HG02798 (cell line): ENCODE measurements around the gene FAM13A.

Experiments
- ATAC-seq: cut with Tn5 transposase; IDR thresholded peaks from one replicate; pipeline ENCODE4 v1.9.1; 2021; ENCODE audit warnings: mild to moderate bottlenecking; ENCODE audit not compliant: unreplicated experiment, poor library complexity

FAM13A gene

GRCh38 chr4:88698519-88698918 lies 358.5 kb downstream of the FAM13A start:
- ATAC-seq = no peak

- ATAC-seq = peak; percentile 97
These were observed 359.2 kb downstream of the FAM13A start, which contains the start of gene NAP1L5 for GRCh38 chr4:88697588-88698329. Gene NAP1L5, minus strand, starts transcription at chr4:88697829. Its CDS starts 75 bp downstream, at chr4:88697754.

- no peak for ATAC-seq
These were observed 359.8 kb downstream of the FAM13A start for GRCh38 chr4:88697141-88697540.

GRCh38 chr4:88696630-88697029 lies 360.4 kb downstream of the FAM13A start:
- ATAC-seq = no peak

- ATAC-seq = no peak
These were observed 363.2 kb downstream of the FAM13A start for GRCh38 chr4:88693792-88694191.

- no peak for ATAC-seq
These were observed 366.6 kb downstream of the FAM13A start for GRCh38 chr4:88690355-88690754.

- no peak for ATAC-seq
These were observed 375.8 kb downstream of the FAM13A start for GRCh38 chr4:88681209-88681608.
